Gastrocnemius medialis (tissue), 4 donors: ENCODE data around the gene SUB1. TPM values are rescaled to one million over a fixed set of nuclear protein-coding genes. Genes with fewer than 3 reads are reported as not detected.
A peak's percentile ranks its signal among the peaks of the same experiment; 100 is the strongest.
"Not testable (repeated sequence)": the region's sequence is repeated elsewhere in the genome, so short reads cannot be mapped to it uniquely, and the experiment has no call there.

Source experiments
- ATAC-seq, 2 donors: fragments of 150-250 bp; one replicate each; pipeline ENCODE4 v1.9.1; 2016
- DNase-seq, 2 donors: peaks; one replicate each; pipeline ENCODE4 v3.0.0-alpha.2; 2019
- H3K27ac ChIP-seq, 4 donors: fragments of 200-600 bp; sonication (generic); 1 replicate in 1 of 4; 2 replicates in 3 of 4; pipeline ENCODE4 v1.5.1; 2016 to 2018; ENCODE audit warnings: mild to moderate bottlenecking in 2 of 4, moderate library complexity in 1 of 4
- H3K27me3 ChIP-seq, 3 donors: fragments of 200-600 bp; sonication (generic) in 2 of 3; 1 replicate in 1 of 3; 2 replicates in 2 of 3; pipeline versions ENCODE4 v1.5.1 to v1.6.0; 2016 to 2019; ENCODE audit warnings: mild to moderate bottlenecking in 1 of 3, moderate library complexity in 1 of 3
- H3K36me3 ChIP-seq, 2 donors: fragments of 200-600 bp; sonication (generic) in 1 of 2; one replicate each; pipeline ENCODE4 v1.5.1; 2017 to 2018
- H3K4me1 ChIP-seq, 2 donors: fragments of 200-600 bp; sonication (generic) in 1 of 2; one replicate each; pipeline ENCODE4 v1.5.1; 2016 to 2017; ENCODE audit warnings: mild to moderate bottlenecking in 2 of 2
- H3K4me3 ChIP-seq, 4 donors: fragments of 200-600 bp; sonication (generic) in 3 of 4; 1 replicate in 1 of 4; 2 replicates in 3 of 4; pipeline ENCODE4 v1.5.1; 2016 to 2019; ENCODE audit warnings: mild to moderate bottlenecking in 2 of 4
- H3K9me3 ChIP-seq, 3 donors: fragments of 200-600 bp; sonication (generic) in 2 of 3; 1 replicate in 1 of 3; 2 replicates in 2 of 3; pipeline ENCODE4 v1.5.1; 2016 to 2019
- POLR2A ChIP-seq, 2 donors: fragments of 450-650 bp; IDR thresholded peaks; one replicate each; pipeline ENCODE4 v1.6.1; 2017; ENCODE audit warnings: antibody characterized with exemption in 2 of 2, mild to moderate bottlenecking in 2 of 2, moderate library complexity in 2 of 2
- in situ Hi-C, 4 donors: fragments of 200-750 bp; cut with MboI; loops; one replicate each; pipeline versions ENCODE4 v1.15.0 to v1.8.0; 2017; ENCODE audit warnings: low sequenced_read_pairs in 4 of 4
- intact Hi-C: fragments of 100-400 bp; cut with DNase I; formaldehyde crosslinking; loops from one replicate; pipeline ENCODE4 v1.15.1; 2023; ENCODE audit warnings: low total_unique reads
- total RNA-seq, 4 donors: library from RNA; depleted of rRNA; stranded (reverse); fragments of >200 nt; gene quantifications; one replicate each; pipeline versions ENCODE4 v1.1.0 to v1.2.3, GENCODE V29; 2016
- TF ChIP-seq, protein P1 (sequence below), 5 experiments: fragments of 450-650 bp in 3 of 5; fragments of 200-600 bp in 2 of 5; sonication (generic) in 2 of 5; IDR thresholded peaks in 4 of 5; conservative IDR thresholded peaks in 1 of 5; 1 replicate in 4 of 5; 2 replicates in 1 of 5; pipeline ENCODE4 v1.5.1; 2016 to 2019; ENCODE audit warnings: antibody characterized with exemption in 5 of 5, mild to moderate bottlenecking in 3 of 5, moderate library complexity in 3 of 5

The SUB1 gene
- total RNA-seq, 4 donors from 2014 or later, result 82.6 to 162 (median 100) TPM

DNA sequence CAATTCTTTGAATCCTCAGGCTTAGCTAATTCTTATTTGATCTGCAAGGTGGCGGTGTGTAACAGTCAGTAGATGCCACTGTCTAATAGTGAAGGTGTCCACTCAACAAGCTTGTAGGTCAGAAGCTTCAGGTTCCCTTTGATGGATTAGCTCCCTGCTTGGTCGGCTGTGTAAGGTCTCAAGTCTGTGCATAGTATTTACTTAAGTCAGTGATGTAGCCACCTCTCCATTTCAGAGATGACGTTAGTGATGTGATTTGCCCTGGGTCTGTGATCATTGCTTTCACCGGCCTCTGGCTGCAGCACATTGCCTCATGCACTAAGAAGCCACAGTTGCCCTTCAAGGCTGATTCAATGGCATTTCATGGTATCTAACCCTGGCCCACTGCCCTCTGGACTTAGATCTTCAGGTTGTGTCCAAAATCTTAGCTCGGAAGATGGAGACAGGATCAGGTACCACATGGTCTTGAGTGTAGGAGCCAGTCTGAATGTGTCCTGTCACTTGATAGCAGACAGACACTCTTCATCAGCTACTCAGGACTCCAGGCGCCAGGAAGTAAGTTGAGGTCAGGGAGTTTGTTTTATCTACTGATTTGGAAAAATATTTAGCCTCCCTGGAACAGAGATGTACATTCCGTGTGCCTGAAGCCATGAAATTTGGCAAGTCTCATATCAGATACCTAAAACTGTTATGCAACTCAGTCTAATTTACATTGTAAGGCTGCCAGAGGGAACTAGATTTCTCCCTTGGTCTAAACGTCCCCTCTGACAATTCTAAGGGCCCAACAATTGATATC is 42.9 kb downstream of the SUB1 start:
- peak in 1 of 2 donors; percentile 39 for ATAC-seq
- DNase-seq, result no peak
- no peaks in the 10 kb centered on the region for H3K27me3 ChIP-seq
- in situ Hi-C loops, result no loop called here
- intact Hi-C loops, result no loop called here
- no peak overlapping the region for H3K4me3 ChIP-seq
- H3K27ac ChIP-seq, result no peak overlapping the region
- TF ChIP-seq, protein P1, sequence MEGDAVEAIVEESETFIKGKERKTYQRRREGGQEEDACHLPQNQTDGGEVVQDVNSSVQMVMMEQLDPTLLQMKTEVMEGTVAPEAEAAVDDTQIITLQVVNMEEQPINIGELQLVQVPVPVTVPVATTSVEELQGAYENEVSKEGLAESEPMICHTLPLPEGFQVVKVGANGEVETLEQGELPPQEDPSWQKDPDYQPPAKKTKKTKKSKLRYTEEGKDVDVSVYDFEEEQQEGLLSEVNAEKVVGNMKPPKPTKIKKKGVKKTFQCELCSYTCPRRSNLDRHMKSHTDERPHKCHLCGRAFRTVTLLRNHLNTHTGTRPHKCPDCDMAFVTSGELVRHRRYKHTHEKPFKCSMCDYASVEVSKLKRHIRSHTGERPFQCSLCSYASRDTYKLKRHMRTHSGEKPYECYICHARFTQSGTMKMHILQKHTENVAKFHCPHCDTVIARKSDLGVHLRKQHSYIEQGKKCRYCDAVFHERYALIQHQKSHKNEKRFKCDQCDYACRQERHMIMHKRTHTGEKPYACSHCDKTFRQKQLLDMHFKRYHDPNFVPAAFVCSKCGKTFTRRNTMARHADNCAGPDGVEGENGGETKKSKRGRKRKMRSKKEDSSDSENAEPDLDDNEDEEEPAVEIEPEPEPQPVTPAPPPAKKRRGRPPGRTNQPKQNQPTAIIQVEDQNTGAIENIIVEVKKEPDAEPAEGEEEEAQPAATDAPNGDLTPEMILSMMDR (IDR thresholded peaks at IDR 0.05 in 4 of 5, conservative IDR thresholded peaks at IDR 0.05 in 1 of 5), result no peak
- TF ChIP-seq POLR2A (IDR thresholded peaks at IDR 0.05), result no peak
- no peaks in the 10 kb centered on the region for H3K9me3 ChIP-seq
- H3K4me1 ChIP-seq, result no peaks in the 10 kb centered on the region
- H3K36me3 ChIP-seq, result no peaks in the 10 kb centered on the region

DNA sequence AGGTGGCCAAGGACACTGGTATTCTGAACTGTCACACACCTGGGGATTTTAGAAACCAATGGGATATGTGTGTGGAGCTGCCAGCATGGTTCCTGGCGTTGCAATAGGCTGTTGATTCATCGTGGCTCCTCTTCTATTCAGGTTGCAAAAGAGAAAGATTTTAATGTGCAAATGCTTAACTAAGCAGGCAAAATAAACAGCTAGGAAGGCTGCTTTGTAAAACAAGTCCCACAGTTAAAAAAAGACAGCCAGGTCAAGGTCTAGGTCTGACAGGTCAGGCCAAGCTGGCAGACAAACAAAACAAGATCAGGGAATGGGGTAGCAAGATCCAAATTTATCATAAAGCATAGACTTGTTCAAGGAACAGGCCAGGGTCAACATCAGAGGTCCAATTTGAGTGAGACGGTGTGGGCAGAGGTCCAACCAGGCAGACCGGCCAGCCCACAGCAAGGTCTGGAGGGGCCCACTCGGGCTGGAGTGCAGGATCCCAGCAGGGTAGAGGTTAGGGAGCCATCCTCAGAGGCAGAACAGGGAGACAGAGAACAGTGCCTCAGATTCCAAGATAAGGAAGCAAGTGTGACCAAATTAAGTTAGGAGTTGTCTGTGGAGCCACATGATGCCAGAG is 45.6 kb downstream of the SUB1 start:
- H3K9me3 ChIP-seq, result no peaks in the 10 kb centered on the region
- no peak overlapping the region for H3K27ac ChIP-seq
- DNase-seq, result no peak
- intact Hi-C loops, result no loop called here
- TF ChIP-seq POLR2A (IDR thresholded peaks at IDR 0.05), result no peak
- TF ChIP-seq, protein P1 (IDR thresholded peaks at IDR 0.05 in 4 of 5, conservative IDR thresholded peaks at IDR 0.05 in 1 of 5), result no peak
- H3K27me3 ChIP-seq, result no peaks in the 10 kb centered on the region
- ATAC-seq, result no peak
- no peak overlapping the region for H3K4me3 ChIP-seq
- in situ Hi-C loops, result no loop called here
- H3K4me1 ChIP-seq, result no peaks in the 10 kb centered on the region
- H3K36me3 ChIP-seq, result no peaks in the 10 kb centered on the region

DNA sequence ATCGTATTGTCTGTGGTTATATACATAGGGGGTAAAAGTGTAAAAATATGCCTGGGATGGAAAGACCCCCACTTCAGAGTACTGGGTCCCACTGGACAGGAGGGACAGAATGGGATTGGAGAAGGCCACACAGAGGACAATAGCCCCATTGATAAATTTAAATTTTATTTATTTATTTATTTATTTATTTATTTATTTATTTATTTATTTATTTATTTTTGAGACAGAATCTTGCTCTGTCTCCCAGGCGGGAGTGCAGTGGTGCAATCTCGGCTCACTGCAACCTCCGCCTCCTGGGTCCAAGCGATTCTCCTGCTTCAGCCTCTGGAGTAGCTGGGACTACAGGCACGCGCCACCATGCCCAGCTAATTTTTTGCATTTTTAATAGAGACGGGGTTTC is 47.7 kb downstream of the SUB1 start:
- H3K36me3 ChIP-seq, H3K4me1 ChIP-seq, DNase-seq, H3K4me3 ChIP-seq, H3K27me3 ChIP-seq, intact Hi-C loops, ATAC-seq, H3K9me3 ChIP-seq, H3K27ac ChIP-seq, in situ Hi-C loops: not testable (repeated sequence)

DNA sequence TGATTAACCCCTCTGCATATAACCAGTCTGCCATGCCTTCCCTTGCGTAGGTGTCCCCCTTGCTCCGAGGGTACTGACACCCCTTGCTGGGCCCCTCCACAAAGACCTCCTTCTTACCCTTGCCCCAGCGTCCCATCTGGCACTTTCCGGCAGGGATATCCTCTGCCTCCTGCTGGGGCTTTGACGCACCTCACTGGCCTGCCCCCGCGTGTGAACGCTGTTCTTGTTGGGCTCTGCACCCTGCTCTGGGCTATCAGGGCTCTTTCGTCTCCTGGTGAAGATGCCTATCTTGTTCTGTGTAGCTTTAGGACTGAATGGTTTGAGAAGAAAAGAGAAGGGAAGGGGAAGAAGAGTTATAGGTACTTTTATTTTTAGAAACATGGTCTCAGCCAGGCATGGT is 53.0 kb downstream of the SUB1 start:
- in situ Hi-C loops, result no loop called here

DNA sequence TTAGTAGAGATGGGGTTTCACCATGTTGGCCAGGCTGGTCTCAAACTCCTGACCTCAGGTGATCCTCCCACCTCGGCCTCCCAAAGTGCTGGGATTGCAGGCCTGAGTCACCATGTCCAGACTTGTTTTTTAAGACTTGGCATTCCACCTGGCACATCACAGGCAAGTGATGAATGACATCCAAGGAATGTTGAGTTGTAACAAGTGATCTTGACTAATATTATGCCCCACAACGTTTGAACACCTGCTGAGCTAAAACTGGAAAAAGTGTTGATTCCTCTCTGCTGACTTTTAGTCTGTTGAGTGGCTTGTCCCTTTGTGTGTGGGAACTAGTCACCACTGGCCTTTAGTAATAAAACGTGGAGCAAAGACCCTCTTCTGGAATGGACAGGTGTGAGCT is 54.6 kb downstream of the SUB1 start:
- in situ Hi-C loops, result no loop called here
- Histone ChIP-seq H3K4me1 (no peaks in the 10 kb centered on the region), H3K27ac (no peak overlapping the region), H3K36me3 (no peaks in the 10 kb centered on the region), H3K9me3 (no peaks in the 10 kb centered on the region), H3K27me3 (no peaks in the 10 kb centered on the region), H3K4me3 (no peak overlapping the region)
- no peak for DNase-seq
- intact Hi-C loops, result no loop called here
- no peak for ATAC-seq
- TF ChIP-seq, protein P1 (IDR thresholded peaks at IDR 0.05 in 4 of 5, conservative IDR thresholded peaks at IDR 0.05 in 1 of 5), result no peak
- TF ChIP-seq POLR2A (IDR thresholded peaks at IDR 0.05), result no peak

More for the DNA sequence above, 53.0 kb downstream of the SUB1 start:
- H3K9me3 ChIP-seq, result no peaks in the 10 kb centered on the region
- ATAC-seq (no peak), DNase-seq (no peak)
- no peak overlapping the region for H3K4me3 ChIP-seq
- intact Hi-C loops, result no loop called here
- TF ChIP-seq, protein P1 (IDR thresholded peaks at IDR 0.05 in 4 of 5, conservative IDR thresholded peaks at IDR 0.05 in 1 of 5), result no peak
- no peak for TF ChIP-seq POLR2A (IDR thresholded peaks at IDR 0.05)
- no peaks in the 10 kb centered on the region for H3K36me3 ChIP-seq
- H3K4me1 ChIP-seq, result no peaks in the 10 kb centered on the region
- H3K27ac ChIP-seq, result no peak overlapping the region
- no peaks in the 10 kb centered on the region for H3K27me3 ChIP-seq
